DOHH2 (cell line): ENCODE results near the gene PPM1N.

ENCODE experiments used
- H3F3A ChIP-seq: fragments of 200-600 bp; sonication (generic), shearing (Covaris generic); 2 replicates; pipeline ENCODE4 v1.6.0; 2016; ENCODE audit warnings: antibody characterized with exemption, mild to moderate bottlenecking; ENCODE audit not compliant: control insufficient read depth, insufficient read depth
- H3K27ac ChIP-seq: fragments of 200-600 bp; sonication (generic); 2 replicates; pipeline ENCODE4 v1.5.1; 2014; ENCODE audit warnings: low read depth, mild to moderate bottlenecking, low read length, moderate library complexity
- H3K27me3 ChIP-seq: fragments of 200-600 bp; sonication (generic); 2 replicates; pipeline ENCODE4 v1.6.1; 2014; ENCODE audit warnings: mild to moderate bottlenecking, low read length, mixed read lengths; ENCODE audit not compliant: control insufficient read depth
- H3K36me3 ChIP-seq: fragments of 200-600 bp; sonication (generic); 2 replicates; pipeline ENCODE4 v1.6.1; 2014; ENCODE audit warnings: mild to moderate bottlenecking, low read length, moderate library complexity, mixed read lengths; ENCODE audit not compliant: control insufficient read depth
- H3K4me1 ChIP-seq: fragments of 200-600 bp; sonication (generic); 2 replicates; pipeline ENCODE4 v1.6.1; 2014; ENCODE audit warnings: mild to moderate bottlenecking, low read length, mixed read lengths; ENCODE audit not compliant: control insufficient read depth
- H3K4me2 ChIP-seq: fragments of 200-600 bp; sonication (generic); 2 replicates; pipeline ENCODE4 v1.6.0; 2014; ENCODE audit warnings: mild to moderate bottlenecking, low read length, moderate library complexity
- H3K4me3 ChIP-seq: fragments of 200-600 bp; sonication (generic); 2 replicates; pipeline ENCODE4 v1.5.1; 2014; ENCODE audit warnings: mild to moderate bottlenecking, low read length, mixed read lengths
- H3K79me2 ChIP-seq: fragments of 200-600 bp; sonication (generic); 2 replicates; pipeline ENCODE4 v1.6.1; 2014; ENCODE audit warnings: mild to moderate bottlenecking, low read length, mixed read lengths; ENCODE audit not compliant: control insufficient read depth
- H3K9me2 ChIP-seq: fragments of 200-600 bp; sonication (generic); replicated peaks from 2 replicates; pipeline ENCODE4 v1.6.1; 2014; ENCODE audit warnings: mild to moderate bottlenecking, low read length, mixed read lengths; ENCODE audit not compliant: control insufficient read depth
- H3K9me3 ChIP-seq: fragments of 200-600 bp; sonication (generic); 2 replicates; pipeline ENCODE4 v1.6.1; 2014; ENCODE audit warnings: antibody characterized with exemption, low read length, mixed read lengths; ENCODE audit not compliant: control insufficient read depth, insufficient read depth
- H4K20me1 ChIP-seq: fragments of 200-600 bp; sonication (generic); 2 replicates; pipeline ENCODE4 v1.6.0; 2014; ENCODE audit warnings: low read depth, mild to moderate bottlenecking, antibody characterized with exemption, low read length, moderate library complexity; ENCODE audit not compliant: control insufficient read depth, insufficient read depth
- CTCF ChIP-seq: fragments of 200-600 bp; sonication (generic); IDR thresholded peaks from one replicate; pipeline ENCODE4 v1.5.1; 2014; ENCODE audit warnings: antibody characterized with exemption, mild to moderate bottlenecking, low read depth, low read length; ENCODE audit not compliant: poor library complexity, severe bottlenecking
- EZH2phosphoT487 ChIP-seq: fragments of 200-600 bp; sonication (generic); IDR thresholded peaks from 2 replicates; pipeline ENCODE4 v1.6.1; 2017; ENCODE audit warnings: borderline replicate concordance, mild to moderate bottlenecking, antibody characterized with exemption, low read length, moderate library complexity, mixed read lengths

The PPM1N gene

GRCh38 chr19:45474606-45475521 is 23.4 kb upstream of the PPM1N start:
- Histone ChIP-seq H3K27ac (no peak overlapping the region), H3F3A (0 out of 2 replicates have a peak, but pooled peaks cover 10% of the 10 kb centered on the region), H3K4me2 (no peak overlapping the region)

DNA sequence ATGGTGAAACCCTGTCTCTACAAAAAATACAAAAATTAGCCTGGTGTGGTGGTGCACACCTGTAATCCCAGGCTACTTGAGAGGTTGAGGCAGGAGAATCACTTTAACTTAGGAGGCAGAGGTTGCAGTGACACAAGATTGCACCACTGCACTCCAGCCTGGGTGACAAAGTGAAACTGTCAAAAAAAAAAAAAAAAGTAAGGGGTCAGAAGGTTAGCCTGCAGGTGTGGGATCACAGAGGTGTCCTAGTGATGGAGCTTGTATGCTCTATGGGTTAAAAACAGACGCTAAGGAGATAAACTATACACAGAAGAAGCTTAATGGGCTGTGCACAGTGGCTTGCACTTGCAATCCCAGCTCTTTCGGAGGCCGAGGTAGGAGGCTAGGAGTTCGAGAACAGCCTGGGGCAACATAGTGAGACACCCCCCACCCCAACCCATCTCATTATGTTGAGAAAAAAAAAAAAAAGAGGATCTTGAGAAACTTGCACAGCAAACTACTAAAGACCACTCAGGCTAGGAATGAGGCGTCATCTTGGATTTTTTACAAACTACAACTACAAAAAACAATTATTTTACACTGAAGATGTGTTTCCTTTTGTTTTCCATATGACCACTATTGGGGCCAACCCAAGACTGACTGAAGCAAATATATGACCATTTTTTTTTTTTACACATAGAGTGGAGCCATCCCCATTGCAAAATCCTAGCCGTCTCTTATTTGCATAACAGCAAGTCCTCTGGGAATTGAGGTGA is 22.5 kb upstream of the PPM1N start:
- Histone ChIP-seq H3K27ac (no peak overlapping the region), H3F3A (0 out of 2 replicates have a peak, but pooled peaks cover 10% of the 10 kb centered on the region), H3K9me3 (no peaks in the 10 kb centered on the region), H3K9me2 (no peaks in the 10 kb centered on the region), H3K4me3 (no peak overlapping the region), H3K4me1 (peaks cover 38% of the 10 kb centered on the region), H3K27me3 (peaks cover 21% of the 10 kb centered on the region), H3K36me3 (no peaks in the 10 kb centered on the region), H4K20me1 (no peaks in the 10 kb centered on the region), H3K4me2 (no peak overlapping the region), H3K79me2 (no peaks in the 10 kb centered on the region)
- TF ChIP-seq CTCF (no peak), EZH2phosphoT487 (no peak)

More at GRCh38 chr19:45474606-45475521, 23.4 kb upstream of the PPM1N start:
- Histone ChIP-seq H3K27me3 (peaks cover 21% of the 10 kb centered on the region), H3K79me2 (no peaks in the 10 kb centered on the region), H3K4me1 (peaks cover 46% of the 10 kb centered on the region), H4K20me1 (no peaks in the 10 kb centered on the region), H3K36me3 (no peaks in the 10 kb centered on the region), H3K4me3 (no peak overlapping the region), H3K9me2 (no peaks in the 10 kb centered on the region), H3K9me3 (no peaks in the 10 kb centered on the region)
- no peak for TF ChIP-seq CTCF
- TF ChIP-seq EZH2phosphoT487 = no peak

DNA sequence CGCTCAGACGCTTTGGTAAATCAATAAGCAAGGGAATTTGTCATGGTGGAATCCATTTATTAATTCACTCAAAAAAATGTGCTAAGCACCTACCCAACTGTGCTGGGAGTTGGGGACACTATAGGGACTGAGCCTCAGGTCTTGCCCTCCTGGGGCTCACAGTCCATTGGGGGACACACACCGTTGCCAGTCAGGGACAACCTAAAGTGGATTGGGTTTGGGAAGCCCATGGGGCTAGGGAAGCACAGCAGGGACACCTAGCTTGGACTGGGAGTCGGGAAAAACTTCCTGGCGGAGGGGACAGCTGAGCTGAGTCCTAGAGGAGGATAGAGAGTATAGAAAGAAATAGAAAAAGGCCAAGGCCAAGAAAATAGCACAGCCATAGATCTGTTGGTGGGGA is 21.9 kb upstream of the PPM1N start:
- Histone ChIP-seq H3K27me3 (peaks cover 21% of the 10 kb centered on the region), H3K4me1 (peaks cover 37% of the 10 kb centered on the region), H4K20me1 (no peaks in the 10 kb centered on the region), H3K4me2 (no peak overlapping the region), H3K9me2 (no peaks in the 10 kb centered on the region), H3K36me3 (no peaks in the 10 kb centered on the region), H3K9me3 (no peaks in the 10 kb centered on the region), H3F3A (0 out of 2 replicates have a peak, but pooled peaks cover 10% of the 10 kb centered on the region), H3K4me3 (no peak overlapping the region), H3K79me2 (no peaks in the 10 kb centered on the region), H3K27ac (no peak overlapping the region)
- TF ChIP-seq CTCF = no peak
- TF ChIP-seq EZH2phosphoT487 = no peak
